ENCODE results near the gene OPTC. TPM values are rescaled to one million over a fixed set of nuclear protein-coding genes. Genes with fewer than 3 reads are reported as not detected.
A peak's percentile ranks its signal among the peaks of the same experiment; 100 is the strongest.

The OPTC gene
- total and polyA plus RNA-seq, 3 donors from 2014 or later, result 0.55 to 1.1 (median 0.87) TPM

- intact Hi-C loops (cut with DNase I; ENCODE audit: low total_unique reads), result no loop called here
- Histone ChIP-seq H3K9me3 (no peaks in the 10 kb centered on the region), H3K4me1 (peaks cover 10% of the 10 kb centered on the region), H3K27ac (no peak overlapping the region), H3K4me3 (no peak overlapping the region), H3K36me3 (ENCODE audit: low read depth, missing control alignments) (no peaks in the 10 kb centered on the region), H3K27me3 (no peaks in the 10 kb centered on the region)
- no peak for DNase-seq
- TF ChIP-seq CTCF (IDR thresholded peaks at IDR 0.05), result no peak
- TF ChIP-seq POLR2A (IDR thresholded peaks at IDR 0.05), result no peak
- 88 to 97% methylated on average over 4 of the region's 4 CpGs for WGBS, 2 donors
These were observed 53.2 kb downstream of the OPTC start for GRCh38 chr1:203547147-203547546.

- Histone ChIP-seq H3K4me1 (peaks cover 10% of the 10 kb centered on the region), H3K27me3 (no peaks in the 10 kb centered on the region), H3K4me3 (no peak overlapping the region), H3K27ac (peak overlapping the region in 1 of 2 donors; percentile 18), H3K9me3 (no peaks in the 10 kb centered on the region), H3K36me3 (ENCODE audit: low read depth, missing control alignments) (no peaks in the 10 kb centered on the region)
- intact Hi-C loops (cut with DNase I; ENCODE audit: low total_unique reads), result no loop called here
- no peak for DNase-seq
- TF ChIP-seq CTCF (IDR thresholded peaks at IDR 0.05), result no peak
- no peak for TF ChIP-seq POLR2A (IDR thresholded peaks at IDR 0.05)
- 62 to 70% methylated on average over 8 of the region's 8 CpGs for WGBS, 2 donors
These were observed 53.9 kb downstream of the OPTC start for GRCh38 chr1:203547771-203548421.

- 53 to 60% methylated on average over 2 of the region's 2 CpGs for WGBS, 2 donors
- Histone ChIP-seq H3K9me3 (no peaks in the 10 kb centered on the region), H3K27ac (no peak overlapping the region), H3K4me1 (peaks cover 10% of the 10 kb centered on the region), H3K36me3 (ENCODE audit: low read depth, missing control alignments) (no peaks in the 10 kb centered on the region), H3K4me3 (no peak overlapping the region), H3K27me3 (no peaks in the 10 kb centered on the region)
- no peak for DNase-seq
- TF ChIP-seq POLR2A (IDR thresholded peaks at IDR 0.05) (no peak), CTCF (IDR thresholded peaks at IDR 0.05) (no peak)
- intact Hi-C loops (cut with DNase I; ENCODE audit: low total_unique reads), result no loop called here
These were observed 54.9 kb downstream of the OPTC start for GRCh38 chr1:203548892-203549291.

GRCh38 chr1:203549309-203549708, 55.4 kb downstream of the OPTC start:
- 97 to 100% methylated on average over 2 of the region's 2 CpGs for WGBS, 2 donors
- H3K27me3 ChIP-seq, result no peaks in the 10 kb centered on the region
- no peak overlapping the region for H3K27ac ChIP-seq
- no peak for TF ChIP-seq POLR2A (IDR thresholded peaks at IDR 0.05)
- no peak for TF ChIP-seq CTCF (IDR thresholded peaks at IDR 0.05)
- intact Hi-C loops (cut with DNase I; ENCODE audit: low total_unique reads), result no loop called here
- H3K4me1 ChIP-seq, result peaks cover 10% of the 10 kb centered on the region
- no peaks in the 10 kb centered on the region for H3K9me3 ChIP-seq
- no peak for DNase-seq
- H3K4me3 ChIP-seq, result no peak overlapping the region
- H3K36me3 ChIP-seq (ENCODE audit: low read depth, missing control alignments), result no peaks in the 10 kb centered on the region

- Histone ChIP-seq H3K27me3 (no peaks in the 10 kb centered on the region), H3K36me3 (ENCODE audit: low read depth, missing control alignments) (no peaks in the 10 kb centered on the region), H3K4me1 (peaks cover 19% of the 10 kb centered on the region), H3K9me3 (no peaks in the 10 kb centered on the region), H3K4me3 (no peak overlapping the region), H3K27ac (no peak overlapping the region)
- 82 to 85% methylated on average over 1 of the region's 1 CpG for WGBS, 2 donors
- TF ChIP-seq CTCF (IDR thresholded peaks at IDR 0.05) (no peak), POLR2A (IDR thresholded peaks at IDR 0.05) (no peak)
- no peak for DNase-seq
- intact Hi-C loops (cut with DNase I; ENCODE audit: low total_unique reads), result no loop called here
These were observed 56.9 kb downstream of the OPTC start for GRCh38 chr1:203550846-203551245.
